Tibial nerve (tissue), 4 donors: ENCODE results near the gene FAM193B.

Experiments used
- CTCF ChIP-seq, 5 experiments: fragments of 200-600 bp in 3 of 5; fragments of 450-650 bp in 2 of 5; sonication (generic) in 3 of 5; IDR thresholded peaks; one replicate each; pipeline ENCODE4 v1.5.1; 2016 to 2019; ENCODE audit warnings: antibody characterized with exemption in 5 of 5, mild to moderate bottlenecking in 3 of 5, moderate library complexity in 2 of 5
- EP300 ChIP-seq, 2 donors: sonication (generic); formaldehyde crosslinking; IDR thresholded peaks; one replicate each; pipeline ENCODE4 v1.6.1; 2017; ENCODE audit warnings: antibody characterized with exemption in 2 of 2, mild to moderate bottlenecking in 1 of 2
- POLR2A ChIP-seq, 2 donors: fragments of 450-650 bp; IDR thresholded peaks; one replicate each; pipeline ENCODE4 v1.6.1; 2017; ENCODE audit warnings: antibody characterized with exemption in 2 of 2, mild to moderate bottlenecking in 2 of 2, moderate library complexity in 2 of 2

GRCh38 chr5:177478711-177479646 is 75.4 kb downstream of the FAM193B start:
- TF ChIP-seq CTCF (IDR thresholded peaks at IDR 0.05), result no peak
- no peak for TF ChIP-seq POLR2A (IDR thresholded peaks at IDR 0.05)
- peak in 1 of 2 donors; percentile 44 for TF ChIP-seq EP300 (IDR thresholded peaks at IDR 0.05)
